ENCODE data around the gene PRKCE. TPM values are rescaled to one million over a fixed set of nuclear protein-coding genes. Genes with fewer than 3 reads are reported as not detected.

The PRKCE gene
- total RNA-seq, 2 donors from 2014 or later: 5.8 to 18.1 TPM

DNA sequence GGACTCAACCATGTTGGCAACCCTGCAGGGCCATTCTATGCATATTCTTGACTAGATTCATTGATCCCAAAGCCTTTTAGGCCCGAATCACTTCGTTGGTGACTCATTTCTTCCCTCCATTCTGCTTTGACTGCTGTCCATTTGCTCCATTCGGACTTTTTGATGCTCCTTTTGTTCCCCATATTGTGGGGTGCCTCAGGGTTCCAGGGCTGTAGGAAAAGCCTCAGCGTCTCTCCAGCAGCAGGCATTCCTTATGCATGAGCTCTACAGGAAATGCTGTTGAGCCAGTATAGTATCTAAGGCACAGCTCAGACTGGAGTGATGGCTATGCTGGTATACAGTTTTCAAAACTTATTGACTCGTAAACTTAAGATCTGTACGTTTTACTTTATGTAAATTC, 292.6 kb downstream of the PRKCE start:
- Histone ChIP-seq H3K4me3 (no peak overlapping the region), H3K4me1 (ENCODE audit: control insufficient read depth in 1 of 2, low read depth in 2 of 2) (peaks cover 1 to 5% of the 10 kb centered on the region in 2 donors), H3K27ac (no peak overlapping the region), H3K9me3 (no peaks in the 10 kb centered on the region), H3K36me3 (no peaks in the 10 kb centered on the region), H3K27me3 (replicated peaks; ENCODE audit: insufficient read depth) (no peaks in the 10 kb centered on the region)
- DNase-seq (ENCODE audit: low spot score): no peak
- TF ChIP-seq CTCF (IDR thresholded peaks at IDR 0.05): no peak
- ATAC-seq (ENCODE audit: insufficient number of reproducible peaks, low FRiP score, low read depth): no peak

DNA sequence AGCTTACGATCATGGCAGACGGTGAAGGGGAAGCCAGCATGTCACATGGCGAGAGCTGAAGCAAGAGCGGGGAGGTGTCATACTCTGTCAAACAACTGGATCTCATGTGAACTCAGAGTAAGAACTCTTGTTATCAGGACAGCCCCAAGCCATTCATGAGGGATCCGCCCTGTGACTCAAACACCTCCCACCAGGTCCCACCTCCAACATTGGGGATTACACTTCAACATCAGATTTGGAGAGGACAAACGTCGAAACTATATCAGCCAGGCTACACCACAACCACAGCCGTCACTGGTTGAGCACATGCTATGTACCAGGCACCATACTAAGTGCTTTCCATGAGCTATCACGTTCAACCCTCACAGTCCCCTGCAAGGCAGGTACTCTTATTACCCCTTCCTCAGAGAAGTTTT, 293.8 kb downstream of the PRKCE start:
- no peak for TF ChIP-seq CTCF (IDR thresholded peaks at IDR 0.05)
- Histone ChIP-seq H3K27me3 (replicated peaks; ENCODE audit: insufficient read depth) (no peaks in the 10 kb centered on the region), H3K9me3 (no peaks in the 10 kb centered on the region), H3K27ac (no peak overlapping the region), H3K4me1 (ENCODE audit: control insufficient read depth in 1 of 2, low read depth in 2 of 2) (no peaks in the 10 kb centered on the region), H3K36me3 (no peaks in the 10 kb centered on the region), H3K4me3 (no peak overlapping the region)
- ATAC-seq (ENCODE audit: insufficient number of reproducible peaks, low FRiP score, low read depth): no peak
- DNase-seq (ENCODE audit: low spot score): no peak

DNA sequence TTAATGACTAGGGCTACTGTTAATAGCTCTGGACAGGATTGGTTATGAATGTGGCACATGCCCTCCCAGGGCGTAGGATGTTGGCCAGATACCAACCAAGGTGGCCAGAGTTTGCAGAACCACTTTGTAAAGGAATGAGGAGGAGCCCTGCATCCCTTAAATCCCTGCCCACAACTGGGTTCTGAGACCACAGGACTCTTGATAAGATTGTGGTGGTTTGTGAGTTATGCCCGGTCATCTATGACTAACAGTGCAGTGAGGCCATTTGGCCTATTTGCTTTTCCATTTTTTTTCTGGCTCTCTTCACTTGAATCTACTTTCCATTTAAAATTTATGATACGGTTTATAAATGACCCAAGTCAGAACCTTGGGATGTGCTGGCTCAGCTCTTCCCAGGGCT, 294.5 kb downstream of the PRKCE start:
- H3K27me3 ChIP-seq (replicated peaks; ENCODE audit: insufficient read depth): no peaks in the 10 kb centered on the region
- H3K27ac ChIP-seq: no peak overlapping the region
- TF ChIP-seq CTCF (IDR thresholded peaks at IDR 0.05): no peak
- H3K4me1 ChIP-seq (ENCODE audit: control insufficient read depth in 1 of 2, low read depth in 2 of 2): no peaks in the 10 kb centered on the region
- H3K9me3 ChIP-seq: no peaks in the 10 kb centered on the region
- no peak overlapping the region for H3K4me3 ChIP-seq
- H3K36me3 ChIP-seq: no peaks in the 10 kb centered on the region
- DNase-seq (ENCODE audit: low spot score): no peak
- no peak for ATAC-seq (ENCODE audit: insufficient number of reproducible peaks, low FRiP score, low read depth)

GRCh38 chr2:45950606-45951005, 299.1 kb downstream of the PRKCE start:
- no peak overlapping the region for H3K27ac ChIP-seq
- DNase-seq (ENCODE audit: low spot score): no peak
- no peaks in the 10 kb centered on the region for H3K36me3 ChIP-seq
- no peaks in the 10 kb centered on the region for H3K9me3 ChIP-seq
- no peak for ATAC-seq (ENCODE audit: insufficient number of reproducible peaks, low FRiP score, low read depth)
- no peaks in the 10 kb centered on the region for H3K4me1 ChIP-seq (ENCODE audit: control insufficient read depth in 1 of 2, low read depth in 2 of 2)
- no peak overlapping the region for H3K4me3 ChIP-seq
- H3K27me3 ChIP-seq (replicated peaks; ENCODE audit: insufficient read depth): no peaks in the 10 kb centered on the region
- no peak for TF ChIP-seq CTCF (IDR thresholded peaks at IDR 0.05)

DNA sequence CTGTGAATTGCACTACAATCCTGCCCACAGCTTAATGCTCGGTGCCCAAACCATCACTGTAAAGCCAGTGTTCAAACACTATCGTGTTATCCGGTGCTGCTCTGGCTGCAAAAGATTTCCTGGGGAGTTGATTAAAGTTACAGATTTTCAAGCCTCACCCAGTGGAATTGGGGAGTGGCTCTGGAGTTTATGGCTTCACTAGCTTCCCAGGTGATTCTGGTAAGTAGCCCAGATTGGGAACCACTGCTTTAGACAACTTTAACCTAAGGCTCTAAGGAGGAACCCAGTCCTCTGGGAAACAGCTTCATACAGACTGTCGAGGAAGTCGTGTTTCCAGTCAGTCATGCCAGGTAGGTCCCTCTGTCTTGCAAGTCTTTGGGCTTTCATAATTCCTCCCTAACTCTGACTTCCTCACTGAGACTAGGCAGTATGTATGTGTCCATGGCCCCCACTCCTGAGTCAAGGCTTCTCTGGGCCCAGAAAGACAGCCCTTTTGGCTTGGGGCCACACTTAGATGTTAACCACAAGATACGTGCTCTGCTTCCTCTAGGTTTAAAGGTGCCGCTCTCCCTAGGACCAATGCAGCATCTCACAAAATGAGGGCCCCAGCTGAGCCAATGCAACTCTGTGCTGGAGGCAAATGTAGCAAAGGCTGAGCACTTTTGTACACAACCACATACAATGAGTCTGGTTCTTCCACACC, 299.7 kb downstream of the PRKCE start:
- ATAC-seq (ENCODE audit: insufficient number of reproducible peaks, low FRiP score, low read depth): no peak
- no peaks in the 10 kb centered on the region for H3K4me1 ChIP-seq (ENCODE audit: control insufficient read depth in 1 of 2, low read depth in 2 of 2)
- no peaks in the 10 kb centered on the region for H3K9me3 ChIP-seq
- H3K27ac ChIP-seq: no peak overlapping the region
- no peaks in the 10 kb centered on the region for H3K36me3 ChIP-seq
- DNase-seq (ENCODE audit: low spot score): no peak
- H3K4me3 ChIP-seq: no peak overlapping the region
- no peak for TF ChIP-seq CTCF (IDR thresholded peaks at IDR 0.05)
- no peaks in the 10 kb centered on the region for H3K27me3 ChIP-seq (replicated peaks; ENCODE audit: insufficient read depth)
